ENCODE results near the gene CRNKL1. TPM values are rescaled to one million over a fixed set of nuclear protein-coding genes. Genes with fewer than 3 reads are reported as not detected.

CRNKL1 gene
- total RNA-seq, 2 experiments from 2014 or later, result 21.5 to 21.8 TPM

- no peaks in the 10 kb centered on the region for H3K36me3 Mint-ChIP-seq
- intact Hi-C loops (cut with micrococcal nuclease), result loop anchor here (5.0 kb wide), 1 partner anchor 53 kb away; no protein-coding TSS in a partner anchor
- H3K4me1 Mint-ChIP-seq (ENCODE audit: low read depth), result peaks cover 12% of the 10 kb centered on the region
- no peak overlapping the region for H3K4me3 Mint-ChIP-seq
- H3K27ac Mint-ChIP-seq, result no peak overlapping the region
- no peaks in the 10 kb centered on the region for H3K9me3 Mint-ChIP-seq
- H3K27me3 Mint-ChIP-seq, result peaks cover 38% of the 10 kb centered on the region
- ChIA-PET POLR2A (no interaction called here), CTCF (interaction anchor here (0.6 kb wide), 1 partner anchor 858 kb away, joined by 3 read pairs; no protein-coding TSS in a partner anchor)
- no peak for DNase-seq
Measured at GRCh38 chr20:20000211-20000968, 51.9 kb downstream of the CRNKL1 start.

- CTCF ChIA-PET, result interaction anchor here (3.7 kb wide), 1 partner anchor 213 kb away, joined by 17 read pairs; no protein-coding TSS in a partner anchor
- intact Hi-C loops (cut with micrococcal nuclease), result loop anchor here (10.0 kb wide), 1 partner anchor 94 kb away; no protein-coding TSS in a partner anchor
- POLR2A ChIA-PET, result no interaction called here
- Mint-ChIP-seq H3K9me3 (no peaks in the 10 kb centered on the region), H3K4me3 (no peak overlapping the region), H3K36me3 (no peaks in the 10 kb centered on the region), H3K27ac (no peak overlapping the region), H3K4me1 (ENCODE audit: low read depth) (peaks cover 12% of the 10 kb centered on the region), H3K27me3 (peaks cover 37% of the 10 kb centered on the region)
- no peak for DNase-seq
Measured at GRCh38 chr20:19998990-19999705, 53.1 kb downstream of the CRNKL1 start.

GRCh38 chr20:19996917-19997316, 55.3 kb downstream of the CRNKL1 start:
- H3K4me1 Mint-ChIP-seq (ENCODE audit: low read depth), result no peaks in the 10 kb centered on the region
- no peak for DNase-seq
- H3K4me3 Mint-ChIP-seq, result no peak overlapping the region
- intact Hi-C loops (cut with micrococcal nuclease), result loop anchor here (10.0 kb wide), 1 partner anchor 92 kb away; no protein-coding TSS in a partner anchor
- no peak overlapping the region for H3K27ac Mint-ChIP-seq
- H3K27me3 Mint-ChIP-seq, result peaks cover 20% of the 10 kb centered on the region
- POLR2A ChIA-PET, result no interaction called here
- H3K9me3 Mint-ChIP-seq, result no peaks in the 10 kb centered on the region
- H3K36me3 Mint-ChIP-seq, result no peaks in the 10 kb centered on the region
- CTCF ChIA-PET, result interaction anchor here (1.8 to 3.7 kb wide), 3 partner anchors 18 to 306 kb away, joined by 4 to 17 read pairs (median 6); no protein-coding TSS in a partner anchor

GRCh38 chr20:19996222-19996621, 56.0 kb downstream of the CRNKL1 start:
- intact Hi-C loops (cut with micrococcal nuclease), result loop anchor here (10.0 kb wide), 1 partner anchor 91 kb away; no protein-coding TSS in a partner anchor
- ChIA-PET CTCF (interaction anchor here (1.8 to 3.7 kb wide), 3 partner anchors 19 to 305 kb away, joined by 4 to 17 read pairs (median 6); no protein-coding TSS in a partner anchor), POLR2A (no interaction called here)
- Mint-ChIP-seq H3K27me3 (peaks cover 15% of the 10 kb centered on the region), H3K36me3 (no peaks in the 10 kb centered on the region), H3K4me3 (no peak overlapping the region), H3K9me3 (no peaks in the 10 kb centered on the region), H3K4me1 (ENCODE audit: low read depth) (no peaks in the 10 kb centered on the region), H3K27ac (no peak overlapping the region)
- DNase-seq, result no peak

GRCh38 chr20:19995220-19995863, 56.9 kb downstream of the CRNKL1 start:
- peak; percentile 47 for DNase-seq
- Mint-ChIP-seq H3K36me3 (no peaks in the 10 kb centered on the region), H3K27me3 (peaks cover 8% of the 10 kb centered on the region), H3K4me3 (no peak overlapping the region), H3K9me3 (no peaks in the 10 kb centered on the region), H3K27ac (no peak overlapping the region), H3K4me1 (ENCODE audit: low read depth) (no peaks in the 10 kb centered on the region)
- ChIA-PET CTCF (interaction anchor here (0.8 to 2.8 kb wide), 6 partner anchors 8 to 211 kb away, joined by 3 to 19 read pairs (median 6); partner anchors contain the start of gene NAA20), POLR2A (no interaction called here)
- intact Hi-C loops (cut with micrococcal nuclease), result loop anchor here (1.0 to 10.0 kb wide), 3 partner anchors 91 to 303 kb away; no protein-coding TSS in a partner anchor

GRCh38 chr20:19993958-19994669, 58.2 kb downstream of the CRNKL1 start:
- ChIA-PET POLR2A (no interaction called here), CTCF (interaction anchor here (0.8 to 2.8 kb wide), 12 partner anchors 7 to 301 kb away, joined by 3 to 19 read pairs (median 4); partner anchors contain the start of gene NAA20)
- intact Hi-C loops (cut with micrococcal nuclease), result loop anchor here (10.0 kb wide), 1 partner anchor 89 kb away; no protein-coding TSS in a partner anchor
- Mint-ChIP-seq H3K4me1 (ENCODE audit: low read depth) (no peaks in the 10 kb centered on the region), H3K36me3 (no peaks in the 10 kb centered on the region), H3K4me3 (no peak overlapping the region), H3K27me3 (peaks cover 3% of the 10 kb centered on the region), H3K27ac (no peak overlapping the region), H3K9me3 (no peaks in the 10 kb centered on the region)
- no peak for DNase-seq

- H3K27me3 Mint-ChIP-seq, result peaks cover 3% of the 10 kb centered on the region
- intact Hi-C loops (cut with micrococcal nuclease), result loop anchor here (10.0 kb wide), 1 partner anchor 88 kb away; no protein-coding TSS in a partner anchor
- H3K4me1 Mint-ChIP-seq (ENCODE audit: low read depth), result no peaks in the 10 kb centered on the region
- H3K27ac Mint-ChIP-seq, result no peak overlapping the region
- POLR2A ChIA-PET, result no interaction called here
- H3K9me3 Mint-ChIP-seq, result no peaks in the 10 kb centered on the region
- H3K36me3 Mint-ChIP-seq, result no peaks in the 10 kb centered on the region
- no peak overlapping the region for H3K4me3 Mint-ChIP-seq
- DNase-seq, result no peak
- CTCF ChIA-PET, result interaction anchor here (0.8 to 2.8 kb wide), 10 partner anchors 23 to 300 kb away, joined by 3 to 19 read pairs (median 5); partner anchors contain the start of gene NAA20
Measured at GRCh38 chr20:19992996-19993908, 59.0 kb downstream of the CRNKL1 start.

- peaks cover 3% of the 10 kb centered on the region for H3K27me3 Mint-ChIP-seq
- intact Hi-C loops (cut with micrococcal nuclease), result loop anchor here (10.0 kb wide), 1 partner anchor 87 kb away; no protein-coding TSS in a partner anchor
- H3K4me3 Mint-ChIP-seq, result no peak overlapping the region
- POLR2A ChIA-PET, result no interaction called here
- CTCF ChIA-PET, result interaction anchor here (2.3 kb wide), 1 partner anchor 207 kb away, joined by 6 read pairs; no protein-coding TSS in a partner anchor
- no peaks in the 10 kb centered on the region for H3K4me1 Mint-ChIP-seq (ENCODE audit: low read depth)
- H3K9me3 Mint-ChIP-seq, result no peaks in the 10 kb centered on the region
- H3K27ac Mint-ChIP-seq, result no peak overlapping the region
- no peak for DNase-seq
- H3K36me3 Mint-ChIP-seq, result no peaks in the 10 kb centered on the region
Measured at GRCh38 chr20:19991854-19992253, 60.4 kb downstream of the CRNKL1 start.

GRCh38 chr20:19991308-19991707, 61.0 kb downstream of the CRNKL1 start:
- Mint-ChIP-seq H3K4me1 (ENCODE audit: low read depth) (no peaks in the 10 kb centered on the region), H3K27ac (no peak overlapping the region), H3K4me3 (no peak overlapping the region), H3K27me3 (peaks cover 2% of the 10 kb centered on the region), H3K9me3 (no peaks in the 10 kb centered on the region), H3K36me3 (no peaks in the 10 kb centered on the region)
- no peak for DNase-seq
- POLR2A ChIA-PET, result no interaction called here
- CTCF ChIA-PET, result interaction anchor here (2.3 kb wide), 1 partner anchor 206 kb away, joined by 6 read pairs; no protein-coding TSS in a partner anchor
- intact Hi-C loops (cut with micrococcal nuclease), result loop anchor here (10.0 kb wide), 1 partner anchor 87 kb away; no protein-coding TSS in a partner anchor

- no peak overlapping the region for H3K4me3 Mint-ChIP-seq
- H3K27me3 Mint-ChIP-seq, result peaks cover 2% of the 10 kb centered on the region
- H3K36me3 Mint-ChIP-seq, result no peaks in the 10 kb centered on the region
- POLR2A ChIA-PET, result no interaction called here
- intact Hi-C loops (cut with micrococcal nuclease), result loop anchor here (10.0 kb wide), 1 partner anchor 86 kb away; no protein-coding TSS in a partner anchor
- H3K9me3 Mint-ChIP-seq, result no peaks in the 10 kb centered on the region
- CTCF ChIA-PET, result interaction anchor here (2.3 kb wide), 1 partner anchor 206 kb away, joined by 6 read pairs; no protein-coding TSS in a partner anchor
- no peak overlapping the region for H3K27ac Mint-ChIP-seq
- no peaks in the 10 kb centered on the region for H3K4me1 Mint-ChIP-seq (ENCODE audit: low read depth)
- no peak for DNase-seq
Measured at GRCh38 chr20:19990850-19991249, 61.4 kb downstream of the CRNKL1 start.

All from activated CD4-positive, alpha-beta memory T cell treated with anti-CD3 and anti-CD28 coated beads for 36 hours (primary cell).